AG20443 (cell line): ENCODE data around the gene NIM1K.
"Not testable (repeated sequence)": the region's sequence is repeated elsewhere in the genome, so short reads cannot be mapped to it uniquely, and the experiment has no call there.

ENCODE experiments used
- DNase-seq: peaks from one replicate; pipeline ENCODE4 v3.0.0; 2012; ENCODE audit warnings: low spot score, mixed read lengths

The NIM1K gene

GRCh38 chr5:43314724-43315123 lies 122.7 kb downstream of the NIM1K start:
- no peak for DNase-seq

GRCh38 chr5:43315263-43315662 lies 123.2 kb downstream of the NIM1K start:
- no peak for DNase-seq

- DNase-seq = no peak
These were observed 123.7 kb downstream of the NIM1K start for GRCh38 chr5:43315682-43316081.

- no peak for DNase-seq
These were observed 124.4 kb downstream of the NIM1K start for GRCh38 chr5:43316421-43316820.

GRCh38 chr5:43320846-43321245 lies 128.8 kb downstream of the NIM1K start:
- no peak for DNase-seq

GRCh38 chr5:43323488-43323887 lies 131.5 kb downstream of the NIM1K start:
- not testable (repeated sequence) for DNase-seq

GRCh38 chr5:43325624-43326023 lies 133.6 kb downstream of the NIM1K start:
- DNase-seq = not testable (repeated sequence)
